ENCODE data around the gene LRRC4.

The LRRC4 gene

GRCh38 chr7:128076196-128076795 is 45.1 kb upstream of the LRRC4 start:
- Histone ChIP-seq H3K9me3 (ENCODE audit: severe bottlenecking) (no peaks in the 10 kb centered on the region), H3K27me3 (ENCODE audit: insufficient read depth, low read depth, severe bottlenecking) (no peaks in the 10 kb centered on the region), H3K36me3 (peaks cover 21% of the 10 kb centered on the region), H3K4me3 (ENCODE audit: low read depth, low read length) (no peak overlapping the region), H3K27ac (peak overlapping the region; percentile 52)
- no peak for DNase-seq
- TF ChIP-seq, protein P1, sequence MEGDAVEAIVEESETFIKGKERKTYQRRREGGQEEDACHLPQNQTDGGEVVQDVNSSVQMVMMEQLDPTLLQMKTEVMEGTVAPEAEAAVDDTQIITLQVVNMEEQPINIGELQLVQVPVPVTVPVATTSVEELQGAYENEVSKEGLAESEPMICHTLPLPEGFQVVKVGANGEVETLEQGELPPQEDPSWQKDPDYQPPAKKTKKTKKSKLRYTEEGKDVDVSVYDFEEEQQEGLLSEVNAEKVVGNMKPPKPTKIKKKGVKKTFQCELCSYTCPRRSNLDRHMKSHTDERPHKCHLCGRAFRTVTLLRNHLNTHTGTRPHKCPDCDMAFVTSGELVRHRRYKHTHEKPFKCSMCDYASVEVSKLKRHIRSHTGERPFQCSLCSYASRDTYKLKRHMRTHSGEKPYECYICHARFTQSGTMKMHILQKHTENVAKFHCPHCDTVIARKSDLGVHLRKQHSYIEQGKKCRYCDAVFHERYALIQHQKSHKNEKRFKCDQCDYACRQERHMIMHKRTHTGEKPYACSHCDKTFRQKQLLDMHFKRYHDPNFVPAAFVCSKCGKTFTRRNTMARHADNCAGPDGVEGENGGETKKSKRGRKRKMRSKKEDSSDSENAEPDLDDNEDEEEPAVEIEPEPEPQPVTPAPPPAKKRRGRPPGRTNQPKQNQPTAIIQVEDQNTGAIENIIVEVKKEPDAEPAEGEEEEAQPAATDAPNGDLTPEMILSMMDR (IDR thresholded peaks at IDR 0.05; ENCODE audit: low read depth, low read length): no peak

DNA sequence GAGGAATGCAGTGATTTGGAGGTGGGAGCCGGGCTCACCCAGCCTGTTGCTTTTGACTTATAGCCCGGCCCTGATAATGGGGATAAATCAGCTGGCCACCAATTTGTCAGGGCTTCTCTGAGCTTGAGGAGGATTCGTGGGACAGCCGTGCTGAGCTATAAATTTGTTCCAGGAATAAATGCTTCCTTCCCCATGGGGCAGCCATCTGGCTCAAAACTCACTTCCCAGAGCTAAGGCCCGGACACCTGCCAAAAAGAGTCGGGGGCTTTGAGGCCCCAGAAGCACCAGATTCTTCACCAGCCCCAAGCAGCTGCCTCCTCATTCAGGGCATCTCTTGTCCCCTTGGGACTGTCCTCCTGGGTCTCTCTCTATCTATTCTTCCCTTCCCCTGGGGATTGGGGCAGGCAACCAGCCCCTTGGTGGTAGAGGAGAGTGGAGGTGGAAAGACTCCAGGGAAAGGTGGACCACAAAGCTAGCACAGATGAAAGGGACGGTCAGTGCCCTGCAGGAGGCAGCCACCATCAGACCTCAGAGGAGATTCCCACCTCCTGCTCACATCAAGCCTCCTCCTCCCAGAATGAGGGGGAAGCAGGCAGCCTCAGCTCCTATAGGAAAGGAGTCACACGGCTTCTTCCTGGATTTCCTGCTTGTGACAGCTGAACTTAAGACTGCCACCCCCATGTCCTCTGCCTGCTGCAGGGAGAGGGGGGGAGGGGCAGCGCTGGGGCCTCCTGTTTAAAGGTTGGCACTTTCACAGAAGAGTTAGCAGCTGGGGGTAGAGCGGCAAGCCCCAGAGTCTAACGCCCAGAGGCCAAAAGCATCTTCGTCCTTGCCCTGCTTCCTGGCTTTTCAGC is 44.2 kb upstream of the LRRC4 start:
- Histone ChIP-seq H3K4me3 (ENCODE audit: low read depth, low read length) (no peak overlapping the region), H3K27ac (peak overlapping the region; percentile 52), H3K36me3 (peaks cover 19% of the 10 kb centered on the region), H3K27me3 (ENCODE audit: insufficient read depth, low read depth, severe bottlenecking) (no peaks in the 10 kb centered on the region), H3K9me3 (ENCODE audit: severe bottlenecking) (no peaks in the 10 kb centered on the region)
- peak; percentile 62 for DNase-seq
- TF ChIP-seq, protein P1 (IDR thresholded peaks at IDR 0.05; ENCODE audit: low read depth, low read length): peak; percentile 39; the same call in 1 of the 2 replicates

DNA sequence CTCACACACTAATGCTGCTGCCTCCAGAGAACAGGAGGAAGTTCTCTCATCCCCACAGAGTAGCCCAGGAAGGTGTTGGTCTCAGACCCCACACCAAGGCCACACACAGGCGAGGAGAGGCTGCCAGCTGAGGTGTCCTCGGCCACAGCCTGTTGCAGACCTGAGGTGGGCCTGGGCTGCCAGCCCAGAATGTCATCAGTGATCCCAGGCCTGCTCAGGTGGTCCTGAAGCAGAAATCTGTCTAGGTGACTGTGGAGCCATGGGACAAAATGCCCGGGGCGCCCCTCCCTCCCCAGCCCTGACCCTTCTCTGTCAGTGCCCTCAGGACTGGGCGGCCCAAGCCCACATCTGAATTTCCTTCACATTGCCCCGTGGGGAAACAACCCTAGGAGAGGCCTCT is 43.5 kb upstream of the LRRC4 start:
- Histone ChIP-seq H3K9me3 (ENCODE audit: severe bottlenecking) (no peaks in the 10 kb centered on the region), H3K4me3 (ENCODE audit: low read depth, low read length) (no peak overlapping the region), H3K36me3 (peaks cover 19% of the 10 kb centered on the region), H3K27ac (no peak overlapping the region), H3K27me3 (ENCODE audit: insufficient read depth, low read depth, severe bottlenecking) (no peaks in the 10 kb centered on the region)
- DNase-seq: no peak
- TF ChIP-seq, protein P1 (IDR thresholded peaks at IDR 0.05; ENCODE audit: low read depth, low read length): no peak

GRCh38 chr7:128074336-128074735 is 43.1 kb upstream of the LRRC4 start:
- Histone ChIP-seq H3K4me3 (ENCODE audit: low read depth, low read length) (no peak overlapping the region), H3K9me3 (ENCODE audit: severe bottlenecking) (no peaks in the 10 kb centered on the region), H3K27me3 (ENCODE audit: insufficient read depth, low read depth, severe bottlenecking) (no peaks in the 10 kb centered on the region), H3K27ac (no peak overlapping the region), H3K36me3 (peaks cover 19% of the 10 kb centered on the region)
- TF ChIP-seq, protein P1 (IDR thresholded peaks at IDR 0.05; ENCODE audit: low read depth, low read length): no peak
- DNase-seq: no peak

DNA sequence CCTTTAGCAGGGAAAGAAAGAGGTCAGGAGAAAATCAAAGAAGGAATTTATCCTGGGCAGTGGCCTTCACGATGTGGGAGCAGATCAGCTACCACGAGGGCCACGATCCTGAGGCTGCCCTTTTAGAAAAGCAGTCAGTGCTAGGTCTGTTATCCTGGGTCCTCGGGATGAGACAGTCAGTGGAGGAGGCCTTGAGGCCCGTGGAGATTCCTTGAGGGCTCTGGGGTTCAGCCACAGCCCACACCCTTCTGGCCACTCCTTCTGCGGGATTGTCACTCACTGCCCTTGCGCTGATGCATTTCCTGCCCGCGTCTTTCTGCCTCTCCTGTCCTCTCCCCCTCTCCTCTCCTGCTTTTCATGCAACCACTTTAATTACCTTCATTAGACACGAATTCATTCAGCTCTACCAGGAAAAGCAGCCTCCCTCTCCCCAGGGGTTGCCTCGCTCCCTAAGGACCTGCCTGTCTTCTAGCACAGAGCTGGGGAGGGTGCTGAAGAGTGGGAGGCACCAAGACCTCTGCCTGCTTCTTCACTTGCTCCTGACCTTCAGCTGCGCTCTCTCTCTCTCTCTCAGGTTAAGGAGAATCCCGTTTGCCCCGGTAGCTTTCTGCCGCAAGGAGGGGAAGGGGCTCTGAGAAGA is 42.6 kb upstream of the LRRC4 start:
- Histone ChIP-seq H3K27ac (no peak overlapping the region), H3K27me3 (ENCODE audit: insufficient read depth, low read depth, severe bottlenecking) (no peaks in the 10 kb centered on the region), H3K36me3 (peaks cover 16% of the 10 kb centered on the region), H3K4me3 (ENCODE audit: low read depth, low read length) (no peak overlapping the region), H3K9me3 (ENCODE audit: severe bottlenecking) (no peaks in the 10 kb centered on the region)
- TF ChIP-seq, protein P1 (IDR thresholded peaks at IDR 0.05; ENCODE audit: low read depth, low read length): no peak
- DNase-seq: no peak
